ENCODE results near the gene DLGAP3.
"Not testable (repeated sequence)": the region's sequence is repeated elsewhere in the genome, so short reads cannot be mapped to it uniquely, and the experiment has no call there.

Gene DLGAP3

DNA sequence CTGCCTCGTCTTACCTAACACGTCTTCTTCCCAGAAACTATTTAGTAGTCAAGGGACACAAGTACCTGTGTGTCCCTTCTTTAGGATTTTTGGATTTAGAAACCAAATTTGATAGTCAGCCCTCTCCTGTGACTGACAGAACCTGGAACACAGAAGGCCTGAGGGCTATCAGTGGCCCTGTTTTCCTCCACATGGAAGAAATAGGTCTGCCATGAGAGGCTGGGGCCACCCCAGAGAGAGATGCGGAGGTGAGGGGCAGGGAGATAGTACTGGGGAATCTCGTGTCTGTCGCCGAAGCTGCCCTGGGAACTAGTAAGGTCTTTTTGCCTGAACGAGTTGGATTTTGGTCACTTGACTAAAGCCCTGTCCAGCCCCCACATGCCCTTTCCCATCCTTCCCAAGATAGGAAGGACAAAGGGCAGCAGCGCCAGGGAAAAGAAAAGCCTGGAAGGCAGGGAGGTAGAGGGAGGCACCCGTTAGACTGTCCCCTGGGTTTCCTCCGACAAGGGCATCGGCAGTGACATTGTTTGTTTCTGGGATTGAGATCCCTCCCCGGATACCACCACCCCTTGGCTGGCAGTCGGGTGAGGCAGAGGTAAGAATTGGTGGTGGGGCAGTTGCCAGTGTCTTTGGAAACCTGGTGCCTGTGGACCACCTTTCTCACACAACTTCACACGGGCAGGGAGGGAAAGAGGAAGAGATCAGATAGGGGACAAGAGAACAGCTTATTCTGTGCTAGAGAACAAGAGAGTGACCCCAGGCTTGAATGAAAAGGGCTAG, 89.7 kb downstream of the DLGAP3 start:
- DNase-seq (ENCODE audit: low read depth): no peak

DNA sequence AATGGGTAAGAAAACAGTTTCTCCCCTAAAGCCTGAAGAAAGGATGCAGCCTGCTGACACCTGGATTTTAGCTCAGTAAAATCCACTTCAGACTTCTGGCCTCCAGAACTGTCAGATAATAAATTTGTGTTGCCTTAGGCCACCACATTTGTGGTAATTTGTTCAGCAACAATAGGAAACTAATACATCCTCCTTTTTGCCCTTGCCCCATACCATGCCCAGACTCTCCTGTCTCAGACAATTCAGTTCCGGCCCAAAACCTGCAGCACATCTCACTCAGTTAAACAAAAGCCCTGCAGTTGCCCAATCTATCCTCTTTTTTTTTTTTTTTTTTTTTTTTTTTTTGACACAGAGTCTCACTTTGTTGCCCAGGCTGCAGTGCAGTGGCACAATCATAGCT, 95.7 kb downstream of the DLGAP3 start:
- no peak for DNase-seq (ENCODE audit: low read depth)

DNA sequence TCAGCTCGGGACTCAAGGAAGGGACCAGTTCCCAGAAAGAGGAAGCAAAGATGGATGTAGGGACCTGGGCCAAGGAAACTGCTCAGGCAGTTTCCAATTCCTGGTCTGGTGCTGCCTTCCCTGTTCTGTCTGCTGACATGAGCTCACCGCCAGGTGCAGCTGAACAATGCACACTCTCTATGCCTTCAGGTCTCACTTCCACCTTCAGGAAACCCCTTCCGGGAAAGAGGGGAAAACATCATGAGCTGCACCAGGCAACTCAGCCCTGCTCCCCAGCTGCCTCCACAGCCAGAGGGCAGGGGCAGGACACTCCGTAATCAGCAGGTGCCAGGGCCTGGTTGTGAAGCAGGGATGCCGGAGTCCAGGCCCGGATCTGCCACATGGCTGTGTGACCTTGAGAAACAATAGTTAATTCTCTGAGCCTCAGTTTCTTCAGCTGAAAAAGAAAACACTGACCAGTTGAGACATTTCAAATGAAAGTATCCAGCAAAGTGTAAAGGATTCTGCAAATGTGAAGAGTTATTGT, 97.7 kb downstream of the DLGAP3 start:
- no peak for DNase-seq (ENCODE audit: low read depth)

DNA sequence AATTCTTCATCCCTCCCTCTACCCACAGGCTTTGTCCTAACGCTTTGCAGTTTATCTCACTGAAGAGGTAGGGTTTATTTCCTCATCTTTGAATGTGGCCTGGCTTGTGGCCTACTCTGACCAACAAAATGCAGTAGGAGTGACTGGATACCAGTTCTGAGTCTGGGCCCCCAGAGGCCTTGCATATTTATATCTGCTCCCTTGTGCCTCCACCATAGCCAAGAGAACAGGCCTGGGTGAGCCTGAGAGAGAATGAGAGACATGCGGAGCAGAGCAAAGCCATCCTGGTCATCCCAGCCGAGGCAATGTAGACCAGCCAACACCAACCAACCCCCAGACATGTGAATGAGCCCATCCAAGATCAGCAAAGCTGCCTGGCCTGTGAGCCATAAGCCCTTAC, 100.2 kb downstream of the DLGAP3 start:
- no peak for DNase-seq (ENCODE audit: low read depth)

DNA sequence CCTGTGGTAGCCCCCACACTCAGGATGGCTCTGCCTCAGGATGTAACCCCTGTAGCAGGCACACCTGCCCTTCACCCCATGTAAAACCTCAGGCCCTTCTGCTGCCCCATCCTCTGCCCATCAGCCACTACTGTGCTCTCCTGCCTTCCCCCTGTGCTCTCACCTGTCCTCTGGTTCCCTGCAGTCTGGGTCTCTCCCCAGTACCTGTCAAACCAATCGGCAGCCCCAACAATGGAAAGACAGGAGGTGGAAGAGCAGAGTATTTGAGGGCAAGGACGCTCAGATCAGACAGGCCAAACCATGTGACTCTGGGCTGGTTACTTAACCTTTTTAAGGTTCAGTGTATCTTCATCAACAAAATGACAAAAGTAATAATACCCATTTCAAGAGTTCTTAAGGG, 100.8 kb downstream of the DLGAP3 start:
- DNase-seq (ENCODE audit: low read depth): no peak

DNA sequence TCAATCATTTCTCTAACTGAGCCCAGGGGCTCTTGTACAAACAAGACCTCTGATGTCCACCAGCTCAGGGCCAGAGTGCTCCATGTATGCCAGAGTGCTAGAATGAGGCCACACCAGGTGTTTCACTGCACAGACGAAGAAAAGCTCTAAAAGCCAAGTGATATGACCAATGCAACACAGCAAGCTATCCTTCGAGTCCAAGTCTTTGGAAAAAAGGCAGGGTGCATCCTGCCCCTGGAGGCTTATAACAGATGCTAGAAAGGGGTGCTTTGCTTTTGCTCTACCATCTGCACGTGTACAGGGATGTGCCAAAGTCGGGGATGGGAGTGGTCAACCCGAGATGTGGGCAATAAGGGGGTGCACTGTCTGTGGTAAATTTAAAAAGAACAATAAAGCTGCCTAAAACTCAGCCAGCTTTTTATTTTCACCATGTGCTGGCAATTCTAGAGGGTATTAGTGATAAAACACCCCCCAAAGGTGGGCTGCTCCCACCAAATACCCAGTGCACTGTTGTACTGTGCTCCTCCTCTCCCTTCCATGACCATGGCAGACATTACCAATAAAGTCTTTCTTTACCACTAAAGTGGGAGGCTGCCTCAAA, 102.0 kb downstream of the DLGAP3 start:
- DNase-seq (ENCODE audit: low read depth): no peak

DNA sequence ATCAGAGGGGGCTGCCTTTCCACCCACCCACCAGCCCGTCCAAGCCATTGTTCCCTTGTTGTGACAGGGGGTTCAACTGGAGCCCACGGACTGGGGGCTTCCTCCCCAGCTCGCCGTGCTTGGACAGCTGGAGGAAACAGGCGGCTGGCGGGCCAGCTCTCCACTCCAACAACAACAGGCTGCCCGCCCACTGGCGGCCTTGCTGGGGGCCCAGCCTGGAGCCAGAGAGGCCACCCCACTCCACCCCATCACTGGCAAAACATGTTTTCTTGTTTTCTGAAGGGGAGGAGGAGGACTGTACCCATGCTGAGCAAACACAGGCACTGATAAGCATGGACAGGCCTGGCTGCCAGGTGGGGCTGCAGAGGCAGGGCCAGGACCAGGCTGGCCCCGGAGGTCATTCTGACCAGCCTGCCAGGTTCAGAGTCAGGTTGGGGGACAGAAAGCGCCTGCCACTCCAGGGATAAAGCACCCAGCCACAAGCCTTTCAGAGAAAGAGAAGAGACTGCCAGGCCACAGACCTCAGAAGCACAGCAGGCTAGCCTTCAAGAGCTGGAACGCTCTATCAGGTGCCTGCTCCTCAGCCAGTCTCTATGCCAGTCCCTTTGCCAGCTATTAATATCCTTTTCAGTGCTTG, 103.9 kb downstream of the DLGAP3 start:
- DNase-seq (ENCODE audit: low read depth): no peak

DNA sequence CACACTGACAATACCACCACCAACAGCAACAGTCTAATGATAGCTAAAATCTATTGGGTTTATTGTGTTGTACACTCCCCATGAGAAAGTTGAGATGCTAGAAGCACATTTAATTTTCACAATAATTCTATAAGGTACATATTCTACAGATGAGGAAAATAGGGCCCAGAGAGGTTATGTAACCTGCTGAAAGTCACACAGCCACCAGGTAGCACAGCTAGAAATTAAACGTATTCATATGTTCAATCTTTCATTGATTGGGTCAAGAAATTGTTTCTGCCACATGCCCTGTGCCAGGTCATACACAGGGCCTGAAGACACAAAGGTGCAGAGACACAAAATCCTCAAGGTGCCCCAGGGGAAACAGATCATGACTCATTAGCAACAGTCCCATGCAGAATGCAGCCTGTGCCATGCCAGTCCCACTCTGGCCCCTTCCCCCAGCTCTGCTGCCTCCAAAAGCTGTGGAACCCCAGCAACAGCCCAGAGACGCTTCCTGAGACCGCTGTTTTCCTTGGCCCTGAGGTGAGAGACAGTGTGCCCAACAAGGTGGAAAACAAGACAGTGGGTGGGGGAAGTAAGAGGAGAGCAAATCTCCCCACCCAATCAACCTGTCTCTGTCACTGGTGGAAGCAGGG, 104.5 kb downstream of the DLGAP3 start:
- DNase-seq (ENCODE audit: low read depth): no peak

DNA sequence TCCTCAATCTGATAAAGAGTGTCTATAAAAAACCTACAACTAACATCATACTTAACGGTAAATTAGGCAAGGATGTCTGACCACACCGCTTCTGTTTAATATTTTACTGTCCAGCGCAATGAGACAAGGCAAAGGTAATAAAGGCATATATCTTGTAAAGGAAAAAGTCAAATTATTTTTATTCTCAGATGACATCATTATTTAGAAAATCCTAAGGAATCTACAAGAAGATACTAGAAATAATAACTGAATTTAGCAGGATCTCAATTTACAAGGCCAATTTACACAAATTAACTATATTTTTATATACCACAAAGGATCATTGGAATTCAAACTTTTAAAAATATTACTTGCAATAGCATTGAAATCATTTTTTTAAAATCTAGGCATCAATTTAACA, 107.2 kb downstream of the DLGAP3 start:
- DNase-seq (ENCODE audit: low read depth): no peak

DNA sequence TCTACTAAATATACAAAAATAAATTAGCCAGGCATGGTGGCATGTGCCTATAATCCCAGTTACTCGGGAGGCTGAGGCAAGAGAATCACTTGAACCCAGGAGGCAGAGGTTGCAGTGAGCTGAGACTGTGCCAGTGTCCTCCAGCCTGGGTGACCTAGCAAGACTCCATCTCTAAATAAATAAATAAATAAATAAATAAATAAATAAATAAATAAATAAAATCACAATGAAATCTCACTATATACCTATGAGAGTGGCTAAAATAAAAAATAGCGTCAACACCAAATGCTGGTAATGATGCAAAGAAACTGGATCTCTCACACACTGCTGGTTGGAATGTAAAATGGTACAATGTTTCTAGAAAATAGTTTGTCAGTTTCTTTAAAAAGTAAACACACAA, 110.6 kb downstream of the DLGAP3 start:
- not testable (repeated sequence) for DNase-seq (ENCODE audit: low read depth)

DNA sequence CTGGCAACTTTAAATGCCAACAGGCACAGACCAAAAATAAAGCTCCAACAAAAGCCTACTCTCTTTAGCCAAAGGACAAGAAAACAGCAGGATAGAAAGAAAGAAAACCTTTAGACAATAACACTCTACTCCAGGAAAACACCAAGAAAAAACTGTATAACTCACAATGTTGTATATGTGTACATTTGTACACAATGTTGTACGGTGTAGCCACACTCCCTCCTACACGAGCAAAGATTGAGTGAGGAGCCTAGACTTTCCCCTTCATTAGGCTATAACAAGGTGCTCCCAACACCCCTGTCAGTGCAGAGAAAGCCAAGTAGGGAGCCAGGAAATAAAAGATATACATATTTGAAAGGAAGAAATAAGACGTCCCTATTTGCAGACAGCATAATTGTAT, 112.7 kb downstream of the DLGAP3 start:
- DNase-seq (ENCODE audit: low read depth): no peak

DNA sequence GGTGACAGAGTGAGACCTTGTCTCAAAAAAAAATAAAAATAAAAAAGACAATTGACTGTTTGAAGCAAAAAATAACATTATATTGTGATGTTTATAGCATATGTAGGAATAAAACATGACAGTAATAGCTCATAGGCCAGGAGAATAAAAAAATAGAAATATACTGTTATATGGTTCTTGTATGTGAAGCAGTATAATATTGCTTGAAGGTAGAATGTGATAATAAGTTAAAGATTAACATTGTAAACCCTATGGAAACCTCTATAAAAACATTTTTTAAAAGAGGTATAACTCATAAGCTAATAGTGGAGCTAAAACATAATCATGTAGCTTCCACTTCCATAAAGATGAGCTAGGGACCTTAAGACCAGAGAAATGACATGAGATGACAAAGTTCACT, 113.1 kb downstream of the DLGAP3 start:
- no peak for DNase-seq (ENCODE audit: low read depth)

All from stimulated activated CD8-positive, alpha-beta memory T cell treated with anti-CD3 and anti-CD28 coated beads, Interleukin-15, amount 100 ng/mL, for 1 hour (primary cell).